ENCODE results near the gene LETMD1. TPM values are rescaled to one million over a fixed set of nuclear protein-coding genes. Genes with fewer than 3 reads are reported as not detected.
A peak's percentile ranks its signal among the peaks of the same experiment; 100 is the strongest.

LETMD1 gene
- total and polyA plus RNA-seq, 2 of the 13 experiments (the other 11 are each of a cell fraction or from before 2014, with no cell fraction given) = 43.3 to 87.7 TPM

- TF ChIP-seq ATF4 (CRISPR knock-in tag; IDR thresholded peaks at IDR 0.05) (no peak; a peak in 1 of 4 replicates), KDM6A (CRISPR knock-in tag; IDR thresholded peaks at IDR 0.05; ENCODE audit: low read depth) (no peak), ZNF513 (CRISPR knock-in tag; conservative IDR thresholded peaks at IDR 0.05) (no peak), RAD51 (IDR thresholded peaks at IDR 0.05; ENCODE audit: borderline replicate concordance) (no peak), PLRG1 (conservative IDR thresholded peaks at IDR 0.05) (no peak), U2AF1 (optimal IDR thresholded peaks at IDR 0.05; ENCODE audit: low read depth, low read length) (peak; percentile 45), ZMAT5 (CRISPR knock-in tag; IDR thresholded peaks at IDR 0.05; ENCODE audit: borderline replicate concordance, low read depth) (no peak), RARG (CRISPR knock-in tag; IDR thresholded peaks at IDR 0.05; ENCODE audit: low read depth) (0 out of 2 replicates have a peak, but pooled peaks have one; percentile 66), GFI1 (CRISPR knock-in tag; IDR thresholded peaks at IDR 0.05; ENCODE audit: borderline replicate concordance) (peak; percentile 36; the same call in 1 of the 2 replicates), KMT2B (CRISPR knock-in tag; IDR thresholded peaks at IDR 0.05) (peak; percentile 75), ZNF431 (CRISPR knock-in tag; IDR thresholded peaks at IDR 0.05; ENCODE audit: borderline replicate concordance, low read depth) (no peak; the same call in 1 of the 2 replicates), HDAC6 (IDR thresholded peaks at IDR 0.05; ENCODE audit: low read depth, low read length) (no peak), BRF2 (CRISPR knock-in tag; IDR thresholded peaks at IDR 0.05) (peak; percentile 61; the same call in 1 of the 2 replicates), CENPBD1 (CRISPR knock-in tag; IDR thresholded peaks at IDR 0.05; ENCODE audit: borderline replicate concordance, low read depth) (no peak), FOXM1 (CRISPR knock-in tag; IDR thresholded peaks at IDR 0.05) (no peak), RARA (CRISPR knock-in tag; IDR thresholded peaks at IDR 0.05) (no peak), PHF21A (CRISPR knock-in tag; IDR thresholded peaks at IDR 0.05) (peak; percentile 28; the same call in 1 of the 2 replicates), KLF6 (CRISPR knock-in tag; IDR thresholded peaks at IDR 0.05) (peak; percentile 96), ZNF572 (CRISPR knock-in tag; IDR thresholded peaks at IDR 0.05) (no peak), RFXAP (CRISPR knock-in tag; IDR thresholded peaks at IDR 0.05; ENCODE audit: borderline replicate concordance) (peak; percentile 85; the same call in 1 of the 2 replicates), REL (CRISPR knock-in tag; conservative IDR thresholded peaks at IDR 0.05) (no peak), HMGA1 (CRISPR knock-in tag; conservative IDR thresholded peaks at IDR 0.05) (no peak)
Observed at GRCh38 chr12:51083126-51083833, 35.2 kb downstream of the LETMD1 start, which contains the start of gene CSRNP2 (continued).
